Ishikawa (cell line): ENCODE results near the gene ZMPSTE24.

Experiments
- CEBPB ChIP-seq: IDR thresholded peaks from 2 replicates; pipeline ENCODE4 v1.6.1; 2012
- CREB1 ChIP-seq: IDR thresholded peaks from 2 replicates; pipeline ENCODE4 v1.6.1; 2012; ENCODE audit warnings: low read depth
- EGR1 ChIP-seq: IDR thresholded peaks from 2 replicates; pipeline ENCODE4 v1.6.1; 2012
- EP300 ChIP-seq: IDR thresholded peaks from 2 replicates; pipeline ENCODE4 v1.6.1; 2012; ENCODE audit warnings: borderline replicate concordance
- FOXM1 ChIP-seq: IDR thresholded peaks from 2 replicates; pipeline ENCODE4 v1.6.1; 2012; ENCODE audit warnings: low read depth, borderline replicate concordance
- NFIC ChIP-seq: IDR thresholded peaks from 2 replicates; pipeline ENCODE4 v1.6.1; 2012
- RAD21 ChIP-seq: IDR thresholded peaks from 2 replicates; pipeline ENCODE4 v1.6.1; 2012; ENCODE audit warnings: low read depth
- TAF1 ChIP-seq: IDR thresholded peaks from 2 replicates; pipeline ENCODE4 v1.6.1; 2012; ENCODE audit warnings: low read depth, mild to moderate bottlenecking
- TCF12 ChIP-seq: IDR thresholded peaks from 2 replicates; pipeline ENCODE4 v1.6.1; 2012; ENCODE audit warnings: low read depth
- TEAD4 ChIP-seq: IDR thresholded peaks from 2 replicates; pipeline ENCODE4 v1.6.1; 2012
- YY1 ChIP-seq: IDR thresholded peaks from 2 replicates; pipeline ENCODE4 v1.6.1; 2012; ENCODE audit warnings: low read depth
- ZBTB7A ChIP-seq: IDR thresholded peaks from 2 replicates; pipeline ENCODE4 v1.6.1; 2012; ENCODE audit warnings: low read depth
- TF ChIP-seq, protein P1 (sequence below): IDR thresholded peaks from 2 replicates; pipeline ENCODE4 v1.6.1; 2012; ENCODE audit warnings: low read depth, mild to moderate bottlenecking
- TF ChIP-seq, protein P2 (sequence below): IDR thresholded peaks from 2 replicates; pipeline ENCODE4 v1.6.1; 2012
- TF ChIP-seq, protein P3 (sequence below): IDR thresholded peaks from 2 replicates; pipeline ENCODE4 v1.6.1; 2012

ZMPSTE24 gene

DNA sequence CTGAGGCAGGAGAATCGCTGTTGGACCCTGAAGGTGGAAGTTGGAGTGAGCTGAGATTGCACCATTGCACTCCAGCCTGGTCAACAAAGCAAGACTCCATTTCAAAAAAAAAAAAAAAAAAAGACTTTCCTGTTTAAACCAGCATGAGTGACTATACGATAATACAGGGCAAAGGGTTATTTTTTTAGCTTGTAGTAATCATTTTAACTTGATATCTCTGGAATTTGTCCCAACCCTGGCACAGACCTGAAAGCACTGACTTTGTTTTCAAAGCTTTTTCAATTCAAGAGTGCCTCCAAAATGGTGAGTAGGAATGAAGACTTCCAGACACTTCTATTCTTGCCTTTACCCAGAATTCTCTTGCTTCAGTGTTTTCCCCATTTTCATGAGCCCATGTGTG lies 14.7 kb upstream of the ZMPSTE24 start:
- TF ChIP-seq ZBTB7A: no peak
- TF ChIP-seq, protein P1, sequence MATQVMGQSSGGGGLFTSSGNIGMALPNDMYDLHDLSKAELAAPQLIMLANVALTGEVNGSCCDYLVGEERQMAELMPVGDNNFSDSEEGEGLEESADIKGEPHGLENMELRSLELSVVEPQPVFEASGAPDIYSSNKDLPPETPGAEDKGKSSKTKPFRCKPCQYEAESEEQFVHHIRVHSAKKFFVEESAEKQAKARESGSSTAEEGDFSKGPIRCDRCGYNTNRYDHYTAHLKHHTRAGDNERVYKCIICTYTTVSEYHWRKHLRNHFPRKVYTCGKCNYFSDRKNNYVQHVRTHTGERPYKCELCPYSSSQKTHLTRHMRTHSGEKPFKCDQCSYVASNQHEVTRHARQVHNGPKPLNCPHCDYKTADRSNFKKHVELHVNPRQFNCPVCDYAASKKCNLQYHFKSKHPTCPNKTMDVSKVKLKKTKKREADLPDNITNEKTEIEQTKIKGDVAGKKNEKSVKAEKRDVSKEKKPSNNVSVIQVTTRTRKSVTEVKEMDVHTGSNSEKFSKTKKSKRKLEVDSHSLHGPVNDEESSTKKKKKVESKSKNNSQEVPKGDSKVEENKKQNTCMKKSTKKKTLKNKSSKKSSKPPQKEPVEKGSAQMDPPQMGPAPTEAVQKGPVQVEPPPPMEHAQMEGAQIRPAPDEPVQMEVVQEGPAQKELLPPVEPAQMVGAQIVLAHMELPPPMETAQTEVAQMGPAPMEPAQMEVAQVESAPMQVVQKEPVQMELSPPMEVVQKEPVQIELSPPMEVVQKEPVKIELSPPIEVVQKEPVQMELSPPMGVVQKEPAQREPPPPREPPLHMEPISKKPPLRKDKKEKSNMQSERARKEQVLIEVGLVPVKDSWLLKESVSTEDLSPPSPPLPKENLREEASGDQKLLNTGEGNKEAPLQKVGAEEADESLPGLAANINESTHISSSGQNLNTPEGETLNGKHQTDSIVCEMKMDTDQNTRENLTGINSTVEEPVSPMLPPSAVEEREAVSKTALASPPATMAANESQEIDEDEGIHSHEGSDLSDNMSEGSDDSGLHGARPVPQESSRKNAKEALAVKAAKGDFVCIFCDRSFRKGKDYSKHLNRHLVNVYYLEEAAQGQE: no peak
- TF ChIP-seq TEAD4: no peak
- TF ChIP-seq, protein P2, sequence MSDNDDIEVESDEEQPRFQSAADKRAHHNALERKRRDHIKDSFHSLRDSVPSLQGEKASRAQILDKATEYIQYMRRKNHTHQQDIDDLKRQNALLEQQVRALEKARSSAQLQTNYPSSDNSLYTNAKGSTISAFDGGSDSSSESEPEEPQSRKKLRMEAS: no peak
- no peak for TF ChIP-seq RAD21
- no peak for TF ChIP-seq NFIC
- no peak for TF ChIP-seq YY1
- TF ChIP-seq TCF12: no peak
- TF ChIP-seq CREB1: no peak
- no peak for TF ChIP-seq TAF1
- no peak for TF ChIP-seq EP300
- no peak for TF ChIP-seq FOXM1
- TF ChIP-seq, protein P3, sequence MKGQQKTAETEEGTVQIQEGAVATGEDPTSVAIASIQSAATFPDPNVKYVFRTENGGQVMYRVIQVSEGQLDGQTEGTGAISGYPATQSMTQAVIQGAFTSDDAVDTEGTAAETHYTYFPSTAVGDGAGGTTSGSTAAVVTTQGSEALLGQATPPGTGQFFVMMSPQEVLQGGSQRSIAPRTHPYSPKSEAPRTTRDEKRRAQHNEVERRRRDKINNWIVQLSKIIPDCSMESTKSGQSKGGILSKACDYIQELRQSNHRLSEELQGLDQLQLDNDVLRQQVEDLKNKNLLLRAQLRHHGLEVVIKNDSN: no peak
- TF ChIP-seq CEBPB: no peak
- no peak for TF ChIP-seq EGR1

DNA sequence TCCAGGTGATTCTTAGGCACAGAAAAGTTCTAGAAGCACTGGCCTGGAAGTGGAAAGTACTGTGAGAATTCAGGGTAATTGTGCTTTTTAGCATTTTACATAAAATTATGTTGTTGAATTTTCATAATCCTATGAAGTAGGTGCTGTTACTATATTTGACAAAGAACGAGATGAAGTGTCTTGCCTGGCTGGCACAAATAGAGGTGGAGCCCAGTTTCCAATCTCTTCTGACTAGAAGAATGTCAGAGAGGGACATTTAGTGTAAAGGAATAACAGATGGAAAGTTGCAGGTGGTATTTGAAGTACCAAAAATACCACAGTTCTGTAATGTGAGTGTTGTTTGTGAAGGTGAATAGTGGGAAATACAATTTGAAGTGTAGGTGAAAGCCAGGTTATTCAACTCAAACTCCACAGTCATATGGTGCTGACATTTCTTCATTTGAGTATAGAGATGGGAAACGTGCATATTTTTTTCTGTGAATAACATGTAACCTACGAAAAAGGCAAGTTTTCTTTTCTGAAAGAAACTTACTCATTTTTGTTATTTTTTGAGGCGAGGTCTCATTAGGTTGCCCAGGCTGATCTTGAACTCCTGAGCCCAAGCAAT lies 13.8 kb upstream of the ZMPSTE24 start:
- TF ChIP-seq YY1: no peak

DNA sequence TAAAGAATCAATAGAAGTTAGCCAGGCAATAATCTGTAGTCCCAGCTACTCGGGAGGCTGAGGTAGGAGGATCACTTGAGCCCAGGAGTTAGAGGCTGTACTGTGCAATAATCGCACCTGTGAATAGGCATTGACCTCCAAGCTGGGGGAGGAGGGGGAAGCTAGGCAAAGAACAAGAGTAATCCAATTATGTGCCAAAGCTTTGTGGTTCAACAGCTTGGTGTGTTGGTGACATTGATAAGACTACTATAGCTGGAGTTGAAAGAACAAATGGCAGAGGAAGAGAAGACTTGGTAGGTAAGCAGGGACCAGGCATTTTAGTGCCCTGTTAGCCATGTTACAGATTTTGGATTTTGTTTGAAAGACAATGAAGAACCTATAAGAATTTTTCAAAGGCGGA lies 12.3 kb upstream of the ZMPSTE24 start:
- TF ChIP-seq CEBPB (no peak), TAF1 (no peak), TCF12 (no peak), NFIC (no peak), FOXM1 (no peak), YY1 (no peak), CREB1 (no peak), EP300 (no peak), EGR1 (no peak), RAD21 (no peak), TEAD4 (no peak), ZBTB7A (no peak)
- TF ChIP-seq, protein P1: no peak
- TF ChIP-seq, protein P2: no peak
- TF ChIP-seq, protein P3: no peak

DNA sequence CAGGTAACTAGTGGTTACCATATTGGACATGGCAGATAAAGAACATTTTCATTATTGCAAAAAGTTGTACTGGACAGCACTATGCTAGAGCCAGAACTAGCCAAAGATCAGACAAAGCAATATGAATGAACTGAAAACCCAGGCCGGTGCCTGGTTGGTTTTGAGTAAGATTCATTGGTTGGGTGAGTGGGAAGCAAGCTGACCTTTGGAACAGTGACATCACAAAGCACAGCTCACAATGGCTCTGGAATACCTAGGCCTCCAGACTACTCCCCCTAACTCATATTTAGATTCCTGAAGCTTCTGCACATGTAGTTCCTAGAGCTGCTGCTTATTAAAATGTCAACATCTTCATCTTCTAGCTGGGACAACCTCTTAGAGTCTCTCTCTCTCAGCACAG lies 10.4 kb upstream of the ZMPSTE24 start, which contains the start of gene TMCO2:
Gene TMCO2 (plus strand): TSS at position 283 of the 400 bp plus-strand sequence. CDS start 57 bp downstream, at position 340.
- no peak for TF ChIP-seq YY1
- no peak for TF ChIP-seq TEAD4
- TF ChIP-seq TCF12: no peak
- TF ChIP-seq, protein P1: no peak
- no peak for TF ChIP-seq CEBPB
- TF ChIP-seq FOXM1: no peak
- TF ChIP-seq EP300: no peak
- TF ChIP-seq, protein P3: no peak
- TF ChIP-seq CREB1: no peak
- no peak for TF ChIP-seq ZBTB7A
- no peak for TF ChIP-seq TAF1
- no peak for TF ChIP-seq NFIC
- TF ChIP-seq EGR1: no peak
- TF ChIP-seq, protein P2: no peak
- no peak for TF ChIP-seq RAD21
